ENCODE measurements around the gene LTBP2. TPM values are rescaled to one million over a fixed set of nuclear protein-coding genes. Genes with fewer than 3 reads are reported as not detected.

The LTBP2 gene
- total and polyA plus RNA-seq, 2 of the 13 experiments (the other 11 are each of a cell fraction or from before 2014, with no cell fraction given): 0.20 to 0.41 TPM

- TF ChIP-seq RXRB (CRISPR knock-in tag; IDR thresholded peaks at IDR 0.05; ENCODE audit: borderline replicate concordance) (peak; percentile 45), MXD4 (CRISPR knock-in tag; IDR thresholded peaks at IDR 0.05) (no peak), KLF11 (CRISPR knock-in tag; IDR thresholded peaks at IDR 0.05) (no peak), TBX2 (CRISPR knock-in tag; IDR thresholded peaks at IDR 0.05; ENCODE audit: borderline replicate concordance) (peak; percentile 47; the same call in 1 of the 2 replicates), ZNF879 (CRISPR knock-in tag; IDR thresholded peaks at IDR 0.05) (no peak), MYC (CRISPR knock-in tag; IDR thresholded peaks at IDR 0.05; ENCODE audit: borderline replicate concordance) (no peak), ZNF550 (CRISPR knock-in tag; IDR thresholded peaks at IDR 0.05; ENCODE audit: borderline replicate concordance) (no peak), ZNF790 (CRISPR knock-in tag; IDR thresholded peaks at IDR 0.05; ENCODE audit: borderline replicate concordance) (no peak), CCDC6 (CRISPR knock-in tag; IDR thresholded peaks at IDR 0.05) (no peak), CC2D1A (CRISPR knock-in tag; IDR thresholded peaks at IDR 0.05) (no peak), SRSF4 (IDR thresholded peaks at IDR 0.05; ENCODE audit: low read depth, low read length, poor library complexity, severe bottlenecking) (no peak), ZNF256 (CRISPR knock-in tag; conservative IDR thresholded peaks at IDR 0.05) (no peak), ZNF382 (CRISPR knock-in tag; IDR thresholded peaks at IDR 0.05; ENCODE audit: borderline replicate concordance) (no peak), HNRNPK (IDR thresholded peaks at IDR 0.05; ENCODE audit: low read depth, low read length, poor library complexity, severe bottlenecking) (no peak), RBAK (CRISPR knock-in tag; IDR thresholded peaks at IDR 0.05) (no peak), ZFP90 (CRISPR knock-in tag; IDR thresholded peaks at IDR 0.05; ENCODE audit: borderline replicate concordance) (no peak), ZNF441 (CRISPR knock-in tag; IDR thresholded peaks at IDR 0.05; ENCODE audit: borderline replicate concordance) (no peak), SAP130 (CRISPR knock-in tag; IDR thresholded peaks at IDR 0.05; ENCODE audit: low read depth) (peak; percentile 59), FOXO1 (CRISPR knock-in tag; IDR thresholded peaks at IDR 0.05) (peak; percentile 44; the same call in 1 of the 2 replicates), SIN3A (IDR thresholded peaks at IDR 0.05; ENCODE audit: borderline replicate concordance, low read depth, low read length) (no peak), NPAS2 (CRISPR knock-in tag; IDR thresholded peaks at IDR 0.05; ENCODE audit: borderline replicate concordance) (no peak), HDAC1 (CRISPR knock-in tag; IDR thresholded peaks at IDR 0.05) (peak; percentile 37), ETS1 (CRISPR knock-in tag; IDR thresholded peaks at IDR 0.05) (no peak), THAP11 (CRISPR knock-in tag; IDR thresholded peaks at IDR 0.05) (no peak), MED8 (CRISPR knock-in tag; IDR thresholded peaks at IDR 0.05; ENCODE audit: insufficient replicate concordance) (no peak), IRF9 (CRISPR knock-in tag; IDR thresholded peaks at IDR 0.05; ENCODE audit: borderline replicate concordance) (no peak), BCL6 (CRISPR knock-in tag; IDR thresholded peaks at IDR 0.05) (0 out of 2 replicates have a peak, but pooled peaks have one; percentile 30), PRMT3 (CRISPR knock-in tag; IDR thresholded peaks at IDR 0.05; ENCODE audit: borderline replicate concordance, low read depth) (no peak), ZNF224 (CRISPR knock-in tag; IDR thresholded peaks at IDR 0.05) (no peak), ZNF24 (IDR thresholded peaks at IDR 0.05) (no peak), ZMYM3 (CRISPR knock-in tag; IDR thresholded peaks at IDR 0.05) (peak; percentile 92)
These were observed 6.3 kb upstream of the LTBP2 start (continued) for GRCh38 chr14:74618078-74618952.

All from HepG2 (cell line).